ENCODE measurements around the gene SRMS. TPM values are rescaled to one million over a fixed set of nuclear protein-coding genes. Genes with fewer than 3 reads are reported as not detected.
"Not testable (repeated sequence)": the region's sequence is repeated elsewhere in the genome, so short reads cannot be mapped to it uniquely, and the experiment has no call there.

The SRMS gene
- total RNA-seq, 1 donor from 2014 or later, result 0.44 TPM

DNA sequence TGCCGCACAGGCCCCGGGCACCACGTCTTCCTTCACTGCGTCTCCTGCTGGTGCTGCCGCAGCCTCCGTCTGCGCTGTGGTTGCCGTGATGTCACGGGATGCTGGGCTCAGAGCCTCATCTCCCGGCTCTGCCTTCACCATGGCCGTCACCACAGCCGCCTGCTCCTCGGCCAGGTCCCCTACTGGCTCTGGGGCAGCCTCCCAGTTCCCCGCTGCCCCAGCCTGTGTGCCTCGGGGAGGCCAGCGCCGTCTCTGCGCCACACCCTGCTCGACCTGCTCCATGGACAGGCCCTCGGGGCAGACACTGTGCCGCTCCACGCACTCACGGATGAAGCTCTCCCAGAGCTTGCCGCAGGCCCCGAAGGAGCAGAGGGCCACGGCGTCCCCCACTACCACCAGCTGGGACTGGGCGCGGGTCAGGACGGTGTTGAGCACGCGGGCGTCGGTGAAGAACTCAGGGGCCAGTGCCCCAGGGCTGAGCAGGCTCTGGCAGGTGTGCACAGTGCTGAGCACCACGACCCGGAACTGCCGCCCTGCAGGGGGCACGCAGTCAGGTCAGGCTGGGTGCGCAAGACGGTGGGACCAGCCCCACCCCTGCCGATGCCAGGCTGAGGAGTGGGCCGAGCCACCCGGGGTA, 18.3 kb upstream of the SRMS start:
- no peak for ATAC-seq

DNA sequence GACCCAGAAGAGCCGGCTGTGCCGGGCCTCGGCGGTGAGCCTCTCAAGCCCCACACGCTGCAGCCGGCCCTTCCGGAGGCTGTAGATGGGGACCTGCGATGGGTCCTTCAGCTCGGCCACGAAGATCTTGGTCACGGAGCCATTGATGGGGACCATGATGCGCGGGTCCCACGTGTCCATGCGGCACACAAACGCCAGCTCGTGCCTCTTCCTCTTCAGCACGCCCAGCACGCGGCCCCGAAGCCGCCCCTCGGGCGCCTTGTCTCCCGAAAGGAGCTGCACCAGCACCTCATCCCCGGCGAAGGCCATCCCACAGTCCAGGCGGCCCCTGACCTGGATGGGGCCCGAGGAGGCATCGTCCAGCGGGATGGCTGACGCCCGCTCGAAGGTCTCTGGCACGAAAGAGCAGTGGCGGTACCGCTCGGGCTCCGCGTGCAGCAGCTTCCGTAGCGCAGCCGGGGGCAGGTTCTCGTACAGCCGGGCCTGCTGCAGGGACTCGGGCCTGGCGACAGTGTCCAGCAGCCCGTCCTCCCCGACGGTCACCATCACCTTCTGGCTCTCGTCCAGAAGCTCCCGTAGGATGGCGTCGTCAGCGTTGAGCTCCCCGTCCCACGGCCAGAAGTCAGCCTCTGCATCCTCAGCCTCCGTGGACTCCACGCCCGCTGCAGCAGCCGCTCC, 17.6 kb upstream of the SRMS start:
- ATAC-seq, result no peak

DNA sequence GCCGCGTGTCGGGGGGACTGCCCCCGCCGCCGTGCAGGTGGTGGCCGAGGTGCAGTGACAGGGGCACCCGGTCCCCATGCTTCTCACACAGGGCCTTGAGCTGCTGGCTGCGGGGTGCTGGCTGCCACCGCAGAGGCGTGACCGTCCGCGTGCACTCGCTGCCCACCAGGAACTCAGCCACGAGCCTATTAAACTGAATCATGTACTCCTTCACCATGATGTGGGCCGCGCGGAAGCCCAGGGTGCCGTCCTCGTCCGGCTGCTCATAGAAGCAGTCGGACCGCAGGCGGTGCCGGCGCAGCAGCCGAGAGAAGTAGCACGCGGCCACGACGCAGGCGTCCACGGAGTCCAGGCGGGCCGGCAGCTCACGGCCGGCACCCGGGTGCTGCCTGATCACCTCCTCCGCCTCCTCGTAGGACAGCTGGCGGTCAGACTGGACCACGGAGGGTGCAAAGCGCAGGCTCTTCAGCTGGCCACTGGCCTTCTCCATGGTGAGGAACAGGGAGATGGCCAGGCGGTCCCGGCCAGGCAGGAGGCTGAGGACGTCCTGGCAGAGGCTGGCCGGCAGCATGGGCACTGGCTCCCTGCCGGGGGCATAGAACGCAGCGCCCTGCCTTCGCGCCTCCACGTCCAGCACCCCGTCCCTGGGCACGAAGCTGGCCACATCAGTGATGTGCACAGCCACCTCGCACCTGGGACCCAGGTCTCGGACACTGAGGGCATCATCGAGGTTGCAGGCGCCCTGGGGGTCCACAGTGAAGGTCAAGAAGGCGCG, 16.7 kb upstream of the SRMS start:
- ATAC-seq, result no peak

DNA sequence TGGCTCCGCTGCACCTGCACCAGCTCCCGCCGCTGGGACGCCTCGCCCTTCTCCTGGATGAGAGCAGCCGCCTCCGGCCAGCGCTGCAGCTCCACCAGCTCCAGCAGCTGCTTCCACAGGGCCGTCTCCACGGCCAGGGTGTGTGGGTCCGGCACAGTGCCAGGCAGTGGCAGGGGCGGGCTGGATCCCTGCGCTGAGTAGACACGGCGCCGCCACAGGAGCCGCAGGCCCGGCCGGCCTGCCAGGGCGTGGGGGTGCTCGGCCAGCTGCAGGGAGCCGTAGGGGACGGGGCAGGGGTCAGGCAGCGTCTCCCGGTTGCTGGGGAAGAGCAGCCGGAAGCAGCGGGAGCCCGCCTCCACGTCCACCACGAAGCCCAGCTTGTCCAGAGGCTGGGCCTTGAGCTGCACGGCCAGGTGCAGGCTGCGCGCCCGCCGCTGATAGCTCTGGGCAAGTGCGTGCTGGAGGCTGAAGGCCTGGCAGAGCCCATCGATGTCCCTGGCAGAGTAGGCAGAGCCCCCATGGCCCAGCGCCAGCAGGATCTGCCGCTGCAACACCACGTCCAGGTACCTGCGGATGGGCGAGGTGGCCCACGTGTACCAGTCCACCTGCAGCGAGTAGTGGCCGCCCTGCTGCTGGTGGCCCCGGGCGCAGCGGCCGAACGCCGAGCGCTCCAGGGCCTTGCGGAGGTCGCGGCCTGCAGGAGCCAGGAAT, 15.8 kb upstream of the SRMS start:
- ATAC-seq, result no peak

DNA sequence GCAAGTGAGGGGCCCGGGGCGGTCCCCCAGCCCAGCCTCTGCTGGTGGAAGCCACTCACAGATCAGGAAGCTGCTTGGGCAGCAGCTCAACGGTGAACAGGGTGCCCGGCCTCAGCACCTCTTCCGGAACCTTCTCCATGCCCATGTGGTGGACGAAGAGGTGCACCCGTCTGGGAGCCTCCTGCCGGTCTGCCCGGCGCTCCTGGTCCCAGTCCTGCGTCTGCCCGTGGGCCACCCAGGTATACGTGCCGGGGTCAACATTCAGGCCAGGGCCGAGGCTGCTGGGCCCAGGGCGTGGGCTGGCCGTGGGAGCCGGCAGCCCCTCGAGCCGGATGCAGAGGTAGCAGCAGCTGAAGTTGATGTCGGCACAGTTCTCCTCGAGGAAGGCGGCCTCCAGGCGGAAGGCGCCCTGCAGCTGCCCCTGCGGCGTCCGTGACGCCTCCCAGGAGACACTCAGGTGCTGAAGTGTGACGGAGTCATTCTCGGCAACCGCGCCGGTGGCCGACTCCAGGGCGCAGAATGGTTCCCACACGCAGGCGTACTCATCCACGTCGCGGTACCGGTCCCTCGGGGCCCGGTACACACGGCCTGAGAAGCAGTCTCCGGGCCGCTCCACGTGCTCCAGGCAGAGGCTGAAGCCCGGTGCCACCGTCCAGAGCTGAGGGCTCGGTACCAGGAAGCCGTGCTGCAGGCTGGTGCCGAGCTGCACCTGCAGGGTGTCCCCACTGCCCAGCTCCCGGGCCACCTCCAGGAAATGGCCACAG, 15.1 kb upstream of the SRMS start:
- ATAC-seq, result no peak

DNA sequence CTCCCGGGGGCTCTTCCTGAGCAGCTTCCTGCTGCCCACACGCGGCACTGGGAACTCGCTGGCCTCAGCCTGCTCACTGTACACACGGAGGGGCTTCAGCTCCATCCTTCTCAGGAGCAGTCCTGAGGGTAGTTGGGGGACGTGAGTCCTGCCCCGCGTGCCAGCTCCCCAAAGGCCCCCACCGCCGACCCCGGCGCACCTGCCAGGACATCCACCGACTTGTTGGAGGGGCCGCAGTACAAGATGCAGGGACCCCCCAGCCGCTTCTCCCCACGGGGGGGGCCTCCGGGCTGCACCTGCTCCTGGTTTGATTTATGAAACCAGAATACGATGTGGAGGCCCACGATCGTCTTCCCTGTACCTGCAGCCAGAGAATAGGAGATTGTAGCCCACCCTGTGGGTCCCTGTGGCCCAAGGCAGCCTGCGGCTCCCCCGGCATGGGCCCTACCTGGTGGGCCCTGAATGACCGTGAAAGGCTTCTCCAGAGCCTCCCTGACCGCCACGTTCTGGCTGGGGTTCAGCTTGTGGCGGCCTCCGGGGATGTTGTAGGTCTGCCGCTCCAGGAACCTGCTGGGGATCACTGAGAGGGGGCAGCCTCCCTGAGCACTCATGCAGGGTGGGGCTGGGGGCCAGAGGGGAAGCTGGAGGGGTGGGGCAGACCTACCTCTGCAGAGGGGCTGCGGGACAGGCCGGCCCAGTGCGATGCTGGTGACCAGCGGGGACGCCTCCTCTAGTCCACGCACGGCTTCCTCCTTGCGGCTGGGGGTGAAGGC, 14.3 kb upstream of the SRMS start:
- no peak for ATAC-seq

DNA sequence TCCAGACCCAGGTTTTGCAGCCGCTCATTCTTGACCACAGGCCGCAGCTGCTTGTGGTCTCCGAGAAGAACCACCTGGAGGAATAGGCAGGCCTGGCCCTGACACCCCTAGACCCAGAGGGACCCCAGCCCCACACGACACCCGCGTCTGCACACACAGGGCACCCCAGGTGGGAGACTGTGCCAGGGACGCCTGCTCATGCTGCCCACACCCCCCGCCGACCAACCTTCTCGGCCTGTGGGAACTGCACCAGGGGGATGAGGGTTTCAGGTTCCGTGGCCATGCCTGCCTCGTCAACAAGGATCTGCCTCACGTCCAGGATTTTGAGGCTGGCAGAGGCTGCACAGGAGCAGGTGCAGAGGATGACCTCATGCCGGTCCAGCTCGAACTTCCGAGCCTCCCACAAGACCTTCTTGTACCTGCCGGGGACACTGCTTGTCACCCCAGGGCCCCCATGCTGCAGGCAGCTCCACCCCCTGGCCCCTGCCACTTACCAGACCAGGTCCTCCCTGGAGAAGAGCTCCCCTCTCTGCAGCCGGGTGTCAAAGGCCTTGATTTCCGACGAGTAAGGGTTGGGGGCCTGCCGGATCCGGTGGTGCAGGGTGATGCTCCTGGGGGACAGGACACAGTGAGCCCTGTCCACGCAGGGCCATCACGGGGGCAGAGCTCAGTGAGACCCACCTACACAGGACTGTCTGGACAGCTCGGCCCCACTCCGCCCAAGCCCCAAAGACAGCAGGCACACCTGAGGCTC, 13.5 kb upstream of the SRMS start:
- no peak for ATAC-seq

DNA sequence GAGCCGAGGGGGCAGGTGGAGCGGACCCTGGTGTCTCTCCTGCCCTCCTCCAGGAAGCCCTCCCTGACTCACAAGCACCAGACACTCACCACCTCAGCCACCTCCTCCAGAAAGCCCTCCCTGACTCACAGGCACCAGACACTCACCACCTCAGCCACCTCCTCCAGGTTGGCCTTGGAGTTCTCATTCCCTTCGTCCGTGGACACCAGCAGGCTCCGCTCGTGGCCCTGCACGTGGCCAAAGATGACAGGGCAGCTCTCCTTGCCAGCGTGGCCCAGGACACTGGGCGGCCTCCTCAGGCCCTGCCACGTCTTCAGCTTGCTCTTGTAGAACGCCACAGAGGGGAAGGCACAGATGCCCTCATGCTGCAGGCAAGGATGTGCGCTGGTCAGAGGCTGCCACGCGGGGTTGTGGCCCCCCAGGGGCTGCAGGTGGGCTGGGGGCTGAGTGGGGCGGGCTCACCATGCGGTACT, 12.8 kb upstream of the SRMS start:
- no peak for ATAC-seq

DNA sequence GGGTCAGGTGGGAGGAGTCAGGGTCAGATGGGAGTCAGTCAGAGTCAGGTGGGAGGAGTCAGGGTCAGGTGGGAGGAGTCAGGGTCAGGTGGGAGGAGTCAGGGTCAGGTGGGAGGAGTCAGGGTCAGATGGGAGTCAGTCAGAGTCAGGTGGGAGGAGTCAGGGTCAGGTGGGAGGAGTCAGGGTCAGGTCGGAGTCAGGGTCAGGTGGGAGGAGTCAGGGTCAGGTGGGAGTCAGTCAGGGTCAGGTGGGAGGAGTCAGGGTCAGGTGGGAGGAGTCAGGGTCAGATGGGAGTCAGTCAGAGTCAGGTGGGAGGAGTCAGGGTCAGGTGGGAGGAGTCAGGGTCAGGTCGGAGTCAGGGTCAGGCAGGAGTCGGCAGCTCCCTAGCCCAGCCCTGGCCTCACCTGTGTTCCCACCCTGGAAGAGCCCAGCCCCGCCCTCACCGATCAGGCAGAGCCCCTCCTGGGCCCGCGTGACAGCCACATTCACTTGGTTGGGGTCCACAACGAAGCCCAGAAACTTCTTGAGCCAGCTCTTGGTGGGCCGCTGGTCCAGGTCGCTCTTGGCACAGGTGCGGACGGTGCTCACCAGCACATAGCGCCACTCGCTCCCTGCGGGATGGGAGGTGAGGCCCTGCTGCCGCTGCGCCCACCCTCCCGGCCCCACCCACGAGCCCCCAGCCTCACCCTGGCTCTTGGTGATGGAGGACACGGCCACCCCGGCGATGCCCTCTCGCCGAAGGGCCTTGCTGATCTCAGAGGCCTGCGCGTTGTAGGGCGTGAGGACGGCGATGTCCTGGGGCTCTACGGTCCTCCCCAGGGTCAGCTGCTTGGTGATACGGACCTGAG, 12.2 kb upstream of the SRMS start:
- ATAC-seq, result not testable (repeated sequence)

DNA sequence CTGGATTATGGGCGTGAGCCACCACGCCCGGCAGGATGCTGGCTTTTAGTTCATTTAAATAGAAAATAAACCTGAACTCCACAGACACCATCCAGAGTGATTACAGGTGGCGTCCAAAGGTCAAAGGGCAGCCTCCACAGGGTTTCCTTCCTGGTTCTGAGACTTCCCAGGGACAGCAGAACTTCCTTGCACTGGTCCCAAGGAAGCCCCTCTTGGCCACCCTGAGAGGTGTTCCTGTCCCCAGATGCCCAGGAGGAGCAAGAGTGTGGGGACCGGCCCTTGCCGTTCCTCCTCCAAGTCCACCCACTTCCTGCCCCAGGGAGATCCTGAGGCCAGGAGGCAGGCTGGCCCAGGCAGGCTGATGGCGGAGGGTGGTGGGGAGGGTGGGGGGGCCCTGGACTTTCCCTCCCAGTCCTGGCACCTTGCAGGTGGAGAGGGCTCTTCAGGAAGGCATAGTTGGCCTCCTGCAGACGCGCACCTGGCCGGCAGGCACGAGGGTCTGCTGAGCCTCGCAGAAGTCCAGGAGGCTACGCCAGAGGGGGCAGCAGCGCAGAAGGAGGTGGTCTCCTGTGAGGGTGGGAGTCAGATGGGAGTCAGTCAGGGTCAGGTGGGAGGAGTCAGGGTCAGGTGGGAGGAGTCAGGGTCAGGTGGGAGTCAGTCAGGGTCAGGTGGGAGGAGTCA, 11.4 kb upstream of the SRMS start:
- ATAC-seq, result no peak

DNA sequence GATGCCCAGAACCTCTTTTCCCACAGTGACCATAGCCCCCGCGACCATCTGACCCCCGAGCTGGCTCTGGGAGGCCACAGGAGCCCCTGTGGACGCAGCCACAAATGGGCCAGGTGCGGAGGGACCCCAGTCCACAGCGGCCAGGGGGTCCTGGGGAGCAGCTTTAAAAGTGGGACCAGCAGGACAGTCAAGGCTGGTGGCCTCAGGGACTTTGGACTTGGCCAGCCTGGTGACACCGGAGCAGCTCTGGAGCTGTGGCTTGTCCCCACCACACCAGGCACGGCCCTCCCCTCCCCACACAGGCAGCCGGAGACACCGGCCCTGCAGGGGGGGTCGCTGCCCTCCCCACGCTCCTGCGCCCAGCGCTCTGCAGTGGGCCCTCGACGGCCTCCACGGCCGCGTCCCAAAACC, 9.9 kb upstream of the SRMS start:
- no peak for ATAC-seq

DNA sequence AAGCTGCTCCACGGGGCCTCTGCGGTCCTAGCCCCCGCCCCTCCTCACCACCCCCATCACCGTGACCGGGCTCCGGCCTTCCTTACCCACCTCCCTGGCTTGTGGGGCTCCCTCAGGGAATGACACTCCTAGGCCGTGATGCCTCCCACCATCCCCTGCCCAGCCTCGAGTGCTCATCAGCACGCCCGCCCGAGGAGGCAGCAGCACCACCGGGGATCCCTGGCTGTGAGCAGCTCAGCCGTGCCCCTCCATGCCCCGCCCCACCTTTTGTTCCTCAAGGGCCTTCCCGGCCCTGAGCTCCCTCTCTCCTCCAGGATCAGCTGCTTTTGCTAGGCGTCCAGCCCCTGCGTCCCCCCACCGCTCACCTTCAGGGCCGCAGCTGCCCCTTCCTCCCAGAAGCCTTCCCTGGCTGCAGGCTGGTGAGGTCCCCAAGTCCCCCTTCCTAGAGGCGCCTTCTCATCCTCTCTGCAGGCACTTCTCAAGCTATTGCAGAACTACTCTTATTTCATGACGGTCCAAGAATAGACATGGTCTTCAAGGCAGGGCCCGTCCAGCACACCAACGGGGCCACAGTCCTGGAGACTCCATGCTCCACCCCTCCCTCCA, 9.4 kb upstream of the SRMS start:
- no peak for ATAC-seq

DNA sequence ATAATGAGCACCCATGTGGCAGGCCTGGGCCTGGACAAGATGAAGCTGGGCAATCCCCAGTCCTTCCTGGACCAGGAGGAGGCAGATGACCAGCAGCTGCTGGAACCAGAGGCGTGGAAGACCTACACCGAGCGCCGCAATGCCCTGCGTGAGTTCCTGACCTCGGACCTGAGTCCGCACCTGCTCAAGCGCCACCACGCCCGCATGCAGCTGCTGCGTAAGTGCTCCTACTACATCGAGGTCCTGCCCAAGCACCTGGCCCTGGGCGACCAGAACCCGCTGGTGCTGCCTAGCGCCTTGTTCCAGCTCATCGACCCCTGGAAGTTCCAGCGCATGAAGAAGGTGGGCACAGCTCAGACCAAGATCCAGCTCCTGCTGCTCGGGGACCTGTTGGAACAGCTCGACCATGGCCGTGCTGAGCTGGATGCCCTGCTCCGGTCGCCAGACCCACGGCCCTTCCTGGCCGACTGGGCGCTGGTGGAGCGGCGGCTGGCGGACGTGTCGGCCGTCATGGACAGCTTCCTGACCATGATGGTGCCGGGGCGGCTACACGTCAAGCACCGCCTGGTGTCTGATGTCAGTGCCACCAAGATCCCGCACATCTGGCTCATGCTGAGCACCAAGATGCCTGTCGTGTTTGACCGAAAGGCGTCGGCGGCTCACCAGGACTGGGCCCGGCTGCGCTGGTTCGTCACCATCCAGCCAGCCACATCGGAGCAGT, 8.3 kb upstream of the SRMS start:
- ATAC-seq, result no peak

DNA sequence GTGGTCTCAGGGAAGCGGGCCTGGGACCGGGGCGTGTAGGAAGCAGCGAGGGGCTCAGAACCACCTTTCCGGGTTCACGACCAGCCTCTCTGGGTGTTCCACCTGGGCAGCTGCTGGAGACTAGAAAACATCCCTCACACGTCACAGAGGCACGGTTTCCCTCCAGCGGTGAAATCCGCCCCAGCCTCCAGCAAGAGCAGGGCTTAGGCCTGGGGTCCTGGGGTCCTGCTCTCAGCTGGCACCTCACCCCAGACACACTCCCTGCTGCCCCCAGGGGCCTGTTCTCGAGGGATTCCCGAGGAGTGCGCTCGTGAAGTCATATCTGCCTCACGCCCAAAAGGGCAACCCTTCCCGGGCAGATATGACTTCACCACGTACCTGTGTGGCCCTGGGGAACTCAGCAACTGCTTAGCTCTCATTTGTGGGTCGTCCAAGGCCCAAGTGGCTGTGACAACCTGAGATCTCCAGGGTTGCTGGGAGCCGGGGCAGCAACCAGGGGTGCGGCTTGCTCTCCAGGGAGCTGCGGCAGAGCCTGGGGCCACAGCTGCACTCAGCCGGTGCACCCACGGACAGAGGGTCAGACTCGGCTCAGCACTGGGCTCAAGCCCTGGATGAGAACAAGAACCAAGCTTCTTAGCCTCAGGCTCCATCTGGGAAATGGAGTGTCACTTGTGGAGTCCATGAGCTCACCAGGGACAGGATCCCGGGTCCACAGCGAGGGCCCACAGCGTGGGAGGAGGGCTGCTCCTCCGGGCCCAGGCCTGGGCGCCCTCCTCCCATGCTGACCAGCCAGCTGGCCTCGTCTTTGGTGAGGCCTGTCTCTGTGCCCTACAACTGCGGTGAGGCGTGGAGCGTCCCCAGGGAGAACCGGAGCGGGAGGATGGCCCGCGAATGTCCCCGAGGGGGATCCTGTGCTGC, 7.1 kb upstream of the SRMS start:
- no peak for ATAC-seq

DNA sequence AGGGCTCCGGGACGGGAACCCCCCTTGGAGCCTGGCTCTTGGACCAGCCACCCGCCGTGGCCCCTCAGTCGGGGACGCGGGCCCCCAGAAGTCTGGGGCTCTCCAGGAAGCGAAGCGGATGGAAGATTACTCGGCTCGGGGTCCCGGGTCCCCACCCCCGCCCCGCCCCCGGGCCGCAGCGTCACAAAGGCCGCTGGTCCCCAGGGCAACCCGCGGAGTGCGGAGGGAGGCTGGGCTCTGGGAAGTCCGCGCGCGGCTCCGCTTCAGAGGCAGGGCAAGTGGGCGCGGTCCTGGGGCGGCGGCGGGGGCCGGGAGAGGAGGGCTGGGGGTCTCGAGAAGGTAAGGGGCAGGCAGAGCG, 6.4 kb upstream of the SRMS start, which contains the start of gene FNDC11:
FNDC11 (plus strand) TSS at position 227 of the 358 bp plus-strand sequence. CDS start 1,505 bp downstream, outside the sequence.
- peak; percentile 24 for ATAC-seq

DNA sequence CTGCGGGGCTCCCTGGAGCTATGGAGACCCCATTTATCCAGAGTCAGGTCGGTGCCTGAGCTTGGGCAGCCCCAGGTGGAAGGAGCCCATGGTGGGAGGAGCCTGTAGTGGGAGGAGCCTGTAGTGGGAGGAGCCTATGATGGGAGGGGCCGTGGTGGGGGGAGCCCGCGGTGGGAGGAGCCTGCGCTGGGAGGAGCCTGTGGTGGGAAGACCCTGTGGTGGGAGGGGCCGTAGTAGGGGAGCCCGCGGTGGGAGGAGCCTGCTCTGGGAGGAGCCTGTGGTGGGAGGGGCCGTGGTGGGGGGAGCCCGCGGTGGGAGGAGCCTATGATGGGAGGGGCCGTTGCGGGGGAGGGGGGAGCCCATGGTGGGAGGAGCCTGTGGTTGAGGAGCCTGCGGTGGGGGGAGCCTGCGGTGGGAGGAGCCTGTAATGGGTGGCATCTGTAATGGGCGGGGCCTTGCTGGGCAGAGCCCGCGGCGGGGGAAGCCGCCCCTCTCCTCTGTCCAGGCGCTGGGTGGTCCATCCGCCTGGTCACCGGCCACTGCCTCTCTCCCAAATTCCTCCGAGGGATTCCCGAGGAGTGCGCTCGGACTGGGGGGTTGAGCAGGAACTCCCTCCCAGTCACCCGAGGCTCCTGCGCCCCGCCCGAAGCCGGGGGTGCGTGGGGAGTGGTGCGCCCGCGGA, 5.8 kb upstream of the SRMS start:
- ATAC-seq, result peak; percentile 80

All from esophagus mucosa (tissue), 1 donor.